Stimulated activated naive CD4-positive, alpha-beta T cell treated with Interleukin-2 at 50 U/mL for 16 hours (primary cell): ENCODE data around the gene AK1.
A peak's percentile ranks its signal among the peaks of the same experiment; 100 is the strongest.

ENCODE experiments used
- DNase-seq: peaks from one replicate; lab custom pipeline; 2025; lab: John Stamatoyannopoulos, UW

Gene AK1

DNA sequence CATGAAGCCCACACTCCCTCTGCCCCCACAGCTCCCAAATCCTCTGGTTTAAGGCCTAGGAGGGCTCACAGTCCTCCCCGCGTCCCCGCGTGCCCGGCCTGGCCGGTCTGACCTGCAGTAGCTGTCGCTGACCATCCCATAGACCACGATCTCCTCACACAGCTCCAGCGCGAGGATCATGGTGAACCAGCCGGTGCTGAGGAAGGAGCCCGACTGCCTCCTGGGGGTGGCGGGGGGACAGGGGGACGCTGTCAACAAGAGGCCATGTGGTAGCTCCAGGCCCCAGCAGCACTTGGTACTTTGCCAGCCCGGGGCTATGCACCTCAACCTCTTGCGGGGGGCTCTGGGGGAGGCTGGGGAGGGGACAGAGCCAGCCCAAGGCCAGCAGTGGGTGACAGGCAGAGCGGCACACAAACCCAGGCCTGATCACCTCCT lies 32.4 kb upstream of the AK1 start:
- DNase-seq: no peak

DNA sequence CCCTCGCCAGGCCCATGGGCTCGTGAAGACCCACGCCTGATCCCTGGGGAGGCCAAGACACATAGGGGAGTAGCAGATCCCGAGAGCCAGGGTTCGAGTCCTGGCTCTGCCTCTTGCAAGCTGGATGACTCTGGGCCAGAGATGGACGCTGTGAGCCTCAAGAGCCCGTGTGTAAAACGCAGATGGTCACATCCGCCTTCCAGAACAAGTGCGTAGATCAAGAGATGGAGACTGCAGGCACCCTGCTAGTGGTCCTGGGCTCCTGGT lies 31.1 kb upstream of the AK1 start:
- no peak for DNase-seq

DNA sequence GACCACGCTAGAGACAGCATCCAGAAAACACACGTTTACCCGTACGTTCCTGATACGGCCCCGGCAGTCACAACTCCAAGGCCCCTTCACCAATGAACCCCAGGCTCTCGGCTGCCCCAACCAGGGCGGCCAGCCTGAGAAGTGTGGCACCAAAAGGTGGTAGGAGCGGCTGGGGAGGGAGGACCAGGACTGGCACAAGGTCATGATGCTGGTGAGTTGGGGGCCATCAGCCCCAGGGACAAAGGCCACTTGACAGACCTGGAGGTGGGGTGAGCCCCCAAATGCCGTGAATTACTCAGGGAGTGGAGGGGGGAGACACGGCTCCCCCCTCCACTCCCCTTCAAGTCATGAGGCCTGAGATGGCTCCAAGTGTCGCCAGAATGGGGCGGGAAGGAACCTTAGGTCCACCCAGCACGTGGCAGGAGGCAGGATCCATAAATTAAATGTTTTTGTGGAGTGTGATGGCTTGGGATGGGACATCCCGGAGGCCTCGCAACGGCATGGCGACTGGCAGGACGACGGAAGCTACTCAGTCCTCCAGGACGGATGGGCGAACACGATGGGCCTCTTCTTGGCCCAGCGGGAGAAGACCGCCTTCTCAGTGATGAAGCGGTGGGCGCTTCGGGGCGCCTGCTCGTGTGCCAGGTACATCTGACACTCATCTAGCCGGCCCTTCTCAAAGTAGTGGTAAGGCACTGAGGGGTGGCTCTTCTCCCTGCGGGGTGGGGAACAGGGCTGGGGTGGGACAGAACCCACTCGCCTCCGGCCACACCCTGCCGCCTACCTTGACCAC lies 30.6 kb upstream of the AK1 start:
- no peak for DNase-seq

DNA sequence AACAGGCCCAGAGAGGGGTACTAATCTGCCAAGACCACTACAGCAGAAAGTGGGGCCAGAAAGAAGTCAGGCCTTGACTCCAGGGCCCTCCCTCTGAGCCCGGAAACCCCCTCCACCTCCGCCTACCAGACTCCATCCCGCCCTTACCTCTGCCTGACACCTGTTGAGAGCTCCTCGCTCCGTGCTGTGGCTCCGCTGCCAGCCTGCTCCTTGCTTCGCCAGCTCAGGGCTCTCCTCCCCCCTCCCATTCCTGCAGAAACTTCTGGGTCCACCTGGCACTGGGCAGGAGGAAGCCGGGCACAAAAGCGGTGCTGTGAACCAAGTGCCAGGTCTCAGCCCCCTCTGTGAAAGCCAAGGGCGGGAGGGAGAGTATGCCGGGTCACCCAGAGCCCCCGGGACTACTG lies 28.3 kb upstream of the AK1 start:
- peak; percentile 65 for DNase-seq

DNA sequence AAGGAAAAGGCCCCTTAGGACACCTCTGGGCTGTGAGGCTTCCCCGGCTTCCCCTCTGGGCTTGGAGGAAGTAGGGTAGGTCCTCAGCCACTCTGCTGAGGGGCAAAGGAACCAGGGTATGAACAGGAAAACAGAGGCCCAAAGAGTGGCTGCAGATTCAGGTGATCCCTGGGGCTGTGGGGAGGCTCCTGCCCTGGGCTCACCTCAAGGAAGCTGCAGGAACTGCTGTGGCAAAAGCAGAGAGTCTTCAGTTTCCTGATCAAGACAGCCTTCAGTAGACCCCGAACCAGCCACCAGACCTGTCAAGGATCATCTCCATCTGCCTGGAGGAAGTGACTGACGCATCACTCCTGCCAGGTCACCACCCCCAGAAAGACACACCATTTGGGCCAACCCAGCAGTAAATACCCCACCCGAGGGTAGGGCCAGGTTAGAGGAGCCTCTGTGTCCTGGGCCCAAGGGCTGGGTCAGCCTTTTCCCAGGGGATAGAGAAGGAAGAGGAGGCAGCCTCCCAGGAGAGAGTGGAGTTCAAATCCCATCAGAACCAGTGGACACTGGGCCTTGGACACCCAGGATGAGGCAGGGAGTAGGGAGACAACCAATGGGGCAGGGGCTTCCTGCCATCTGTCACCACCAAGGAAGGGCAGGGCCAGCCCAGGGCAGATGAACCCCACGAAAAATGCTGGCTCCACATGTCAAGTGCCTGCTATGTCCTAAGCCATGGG lies 27.7 kb upstream of the AK1 start:
- peak; percentile 51 for DNase-seq

DNA sequence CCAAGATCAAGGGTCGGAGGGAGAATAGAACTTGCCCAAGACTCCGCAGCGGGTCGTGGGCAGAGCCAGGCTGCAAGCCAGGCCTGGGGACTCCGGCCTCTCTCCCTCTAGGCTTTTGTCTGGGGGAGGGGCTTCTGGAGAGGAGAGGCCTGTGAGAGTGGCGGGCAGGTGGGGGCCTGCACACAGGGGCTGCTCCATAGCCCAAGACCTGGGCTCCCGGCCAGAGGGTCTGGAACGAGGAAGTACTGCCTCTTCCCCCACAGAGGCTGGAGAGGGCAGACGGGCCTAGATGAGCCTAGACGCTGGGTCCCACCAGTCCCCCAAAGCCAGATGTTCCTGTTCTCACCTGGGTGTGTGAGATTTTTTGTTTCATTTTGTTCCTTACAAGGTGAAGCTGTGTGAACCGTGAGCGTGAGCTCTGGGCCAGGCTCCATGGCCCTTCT lies 27.1 kb upstream of the AK1 start:
- no peak for DNase-seq

DNA sequence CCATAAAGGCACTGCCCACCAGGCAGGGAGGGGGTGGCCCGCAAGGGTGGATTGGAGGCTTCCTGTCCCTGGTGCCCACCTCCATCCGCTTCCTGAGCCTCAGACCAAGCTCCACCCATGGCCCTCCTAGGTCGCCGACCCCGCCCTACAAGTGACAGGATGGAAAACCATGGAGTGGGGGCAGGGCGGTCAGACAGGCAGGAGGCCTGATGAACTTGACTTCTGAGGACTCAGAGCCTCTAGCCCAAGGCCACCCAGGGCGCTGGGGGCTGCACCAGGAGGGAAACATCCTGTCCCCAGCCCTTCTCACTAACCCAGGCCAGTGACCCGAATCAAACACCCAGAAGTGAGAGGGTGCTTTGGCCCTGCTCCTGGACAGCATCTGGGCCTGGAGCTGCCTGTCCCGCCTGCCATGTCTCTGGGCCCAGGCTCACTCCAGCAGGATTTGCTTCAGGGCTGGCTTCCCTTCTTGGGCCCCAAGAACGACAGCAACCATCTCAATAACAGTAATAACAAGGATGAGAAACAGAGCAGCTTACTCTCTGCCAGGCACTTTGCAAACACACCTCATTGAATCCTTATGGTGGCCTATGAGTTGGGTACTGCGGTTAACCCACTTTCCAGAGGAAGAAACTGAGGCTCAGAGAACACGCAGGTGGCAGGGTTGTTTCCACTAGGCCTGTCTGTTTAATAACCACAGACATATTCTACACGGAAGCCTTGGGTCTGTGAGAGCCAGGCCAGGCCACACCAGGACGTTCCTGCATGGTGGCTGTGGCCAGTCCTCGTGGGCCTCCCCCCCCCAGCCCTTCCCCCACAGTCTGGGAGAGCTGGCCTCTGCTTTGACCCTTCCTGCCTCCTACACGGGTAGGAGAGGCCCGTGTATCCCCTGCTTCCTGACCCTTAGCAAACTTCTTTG lies 26.3 kb upstream of the AK1 start:
- DNase-seq: peak; percentile 62

DNA sequence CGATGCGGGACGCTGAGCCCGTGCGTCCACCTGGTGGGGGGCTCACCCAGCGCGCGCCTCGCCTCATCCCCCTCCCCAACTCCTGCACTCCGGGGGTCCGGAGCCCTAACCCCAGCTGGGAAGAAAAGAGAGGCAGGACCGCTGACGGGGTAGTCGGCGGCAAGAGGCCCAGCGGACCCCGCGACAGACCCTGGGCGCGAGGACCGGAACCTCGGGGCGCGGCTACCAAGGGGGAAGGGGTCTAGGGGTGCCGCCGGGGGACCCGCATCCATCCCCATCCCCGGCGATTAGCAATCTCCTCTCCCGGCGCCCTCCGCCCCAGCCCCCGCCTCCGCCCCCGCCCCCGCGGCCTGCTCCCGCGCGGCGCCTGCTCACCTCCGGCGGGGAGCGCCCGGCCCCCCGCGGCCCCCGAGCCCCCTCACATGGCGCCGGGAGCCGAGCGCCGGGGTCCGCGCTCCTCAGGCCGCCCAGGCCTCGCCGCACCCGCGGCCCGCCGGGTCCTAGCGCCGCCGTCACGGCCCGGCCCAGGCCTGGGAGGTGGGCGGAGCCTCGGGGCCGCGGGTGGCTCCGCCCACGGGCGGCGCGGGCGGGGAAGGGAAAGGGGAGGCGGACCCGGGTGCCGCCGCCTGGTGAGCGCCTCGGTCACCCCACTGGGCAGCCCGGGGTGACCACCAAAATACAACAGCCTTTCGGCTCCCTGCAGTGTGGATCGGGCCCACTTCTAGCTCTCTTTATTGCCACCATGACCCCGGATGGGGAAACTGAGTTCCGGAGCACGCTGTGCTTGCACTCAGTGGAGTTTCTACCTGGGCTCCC lies 21.9 kb upstream of the AK1 start, which contains the start of gene ST6GALNAC6:
Gene ST6GALNAC6, minus strand, starts transcription at position 476 of the 816 bp plus-strand sequence. CDS start 1,622 bp downstream, outside the sequence.
- peak; percentile 66 for DNase-seq

DNA sequence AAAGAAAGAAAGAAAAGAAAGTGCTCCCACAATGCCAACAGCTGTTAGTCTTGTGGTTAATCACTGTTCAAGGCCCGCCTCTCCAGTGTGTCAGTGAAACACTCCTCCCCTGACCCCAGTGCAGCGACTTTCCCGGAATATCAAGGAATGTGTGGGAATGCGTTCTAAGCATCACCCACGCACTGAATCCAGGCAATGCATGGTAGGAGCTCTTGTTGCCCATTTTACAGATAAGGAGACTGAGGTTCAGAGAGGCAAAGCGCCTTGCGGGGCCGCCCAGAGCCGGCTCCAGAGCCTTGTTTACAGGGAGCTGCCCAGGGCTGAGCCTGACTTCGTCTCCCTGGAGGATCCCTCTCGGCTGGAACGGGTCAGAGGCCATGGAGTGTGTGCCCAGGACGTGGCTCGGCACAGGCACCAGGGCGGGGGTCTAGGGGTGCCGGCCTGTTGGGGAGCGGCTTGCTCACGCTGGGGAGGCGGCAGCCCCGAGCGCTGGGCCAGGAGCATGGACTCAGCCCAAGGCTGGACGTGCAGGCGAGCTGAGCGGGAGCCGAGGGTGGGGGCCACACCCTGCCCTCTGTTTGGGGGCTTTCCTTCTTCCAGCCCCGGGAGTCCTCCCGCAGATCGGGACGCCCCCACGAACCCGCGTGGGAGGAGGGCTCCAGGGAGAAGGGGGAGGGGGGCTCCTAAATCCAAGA lies 21.1 kb upstream of the AK1 start:
- DNase-seq: no peak

DNA sequence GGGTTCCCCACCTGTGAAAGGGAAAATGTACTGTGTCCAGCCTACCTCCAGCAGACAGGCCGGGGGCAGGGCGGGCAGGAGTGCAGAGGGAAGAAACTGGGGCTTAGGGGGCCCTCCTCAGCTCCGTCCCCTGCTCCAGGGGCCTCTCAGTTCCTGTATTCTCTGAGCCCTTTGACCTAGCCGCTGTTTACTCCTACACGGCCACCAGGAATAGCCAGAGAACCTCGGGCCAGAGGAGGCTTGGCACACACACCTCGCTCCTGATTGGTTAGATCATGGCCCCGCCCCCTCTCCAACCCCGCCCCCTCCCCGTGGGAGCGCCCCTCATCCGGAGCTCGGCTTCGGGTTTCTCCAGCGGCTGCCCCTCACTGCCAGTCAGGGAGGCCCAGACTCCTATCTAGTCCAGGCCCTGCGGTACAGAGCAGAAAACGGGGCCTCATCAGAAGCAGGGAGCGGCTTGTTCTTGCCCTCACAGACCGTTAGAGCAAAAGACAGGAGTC lies 19.8 kb upstream of the AK1 start:
- DNase-seq: peak; percentile 18

DNA sequence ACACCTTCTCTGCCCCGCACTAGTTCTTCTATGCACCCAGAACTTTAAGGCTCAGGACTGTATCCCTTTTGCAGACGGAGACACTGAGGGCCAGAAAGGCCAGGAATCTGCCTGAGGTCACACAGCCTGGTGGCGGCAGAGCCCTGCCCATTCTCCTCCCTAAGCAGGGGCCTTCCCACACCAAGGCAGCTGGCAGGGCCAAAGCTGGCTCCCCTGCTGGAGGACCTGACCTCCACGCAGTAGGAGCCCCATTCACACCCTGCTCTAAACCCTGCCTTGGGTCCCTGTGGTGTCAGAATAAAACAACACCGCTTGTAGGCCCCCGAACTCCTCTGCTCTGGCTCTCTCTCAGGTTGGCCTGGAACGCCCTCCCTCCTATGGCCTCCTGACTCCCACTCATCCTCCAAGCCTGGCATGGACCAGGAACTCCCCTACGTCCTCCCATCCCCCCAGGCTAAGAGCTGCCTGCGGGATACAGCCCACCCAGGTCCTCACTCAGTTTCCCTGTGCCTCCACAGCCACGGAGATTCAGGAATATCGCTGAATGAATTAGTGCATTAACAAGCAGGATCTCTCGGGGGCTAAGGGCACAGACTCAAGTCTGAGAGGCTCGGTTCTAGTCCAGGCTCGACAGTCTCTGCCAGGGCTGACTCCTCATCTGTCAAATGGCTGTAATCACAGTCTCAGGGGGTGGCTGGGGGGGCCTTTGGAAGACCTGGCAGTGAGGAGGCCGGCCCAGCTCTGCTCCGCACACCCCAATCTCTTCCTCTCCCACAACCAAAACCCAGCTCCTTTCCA lies 19.1 kb upstream of the AK1 start:
- no peak for DNase-seq

DNA sequence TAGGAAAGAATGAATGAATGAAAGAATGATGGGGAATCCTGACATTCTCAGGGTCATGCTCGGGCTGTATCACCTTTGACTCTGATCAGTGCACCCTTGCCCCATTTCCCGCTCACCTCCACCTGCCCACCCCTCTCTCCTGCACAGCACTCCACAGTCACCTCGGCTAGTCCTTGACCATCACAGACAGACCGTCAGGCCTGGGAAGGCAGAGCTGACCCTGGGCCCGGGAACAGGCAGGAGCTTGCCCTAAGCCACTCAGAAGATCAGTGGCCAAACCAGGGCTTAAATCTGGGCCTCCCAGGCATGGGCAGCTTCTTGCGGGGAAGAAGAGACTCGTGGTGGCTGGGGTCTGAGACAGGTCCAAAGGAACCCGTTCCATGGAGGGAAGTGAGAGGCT lies 18.3 kb upstream of the AK1 start:
- no peak for DNase-seq

DNA sequence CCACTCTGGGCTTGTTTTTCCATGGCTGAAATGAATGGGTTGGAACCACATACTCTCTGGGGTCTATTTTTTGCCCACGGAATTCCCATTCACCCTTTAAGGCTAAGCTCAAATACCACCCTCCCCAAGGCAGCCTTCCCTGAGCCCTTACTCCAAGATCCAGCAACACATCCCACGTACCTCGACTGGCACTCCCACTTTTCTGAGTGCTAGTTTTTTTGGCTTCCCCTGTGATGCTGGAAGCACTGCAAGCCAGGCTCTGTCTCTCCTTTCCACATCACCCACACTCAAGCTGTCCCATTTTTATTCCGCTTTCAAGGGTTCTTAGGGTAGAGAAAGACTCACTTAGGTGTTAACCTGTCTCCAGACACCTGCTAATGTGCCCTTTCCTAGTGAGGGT lies 15.9 kb upstream of the AK1 start:
- DNase-seq: no peak

DNA sequence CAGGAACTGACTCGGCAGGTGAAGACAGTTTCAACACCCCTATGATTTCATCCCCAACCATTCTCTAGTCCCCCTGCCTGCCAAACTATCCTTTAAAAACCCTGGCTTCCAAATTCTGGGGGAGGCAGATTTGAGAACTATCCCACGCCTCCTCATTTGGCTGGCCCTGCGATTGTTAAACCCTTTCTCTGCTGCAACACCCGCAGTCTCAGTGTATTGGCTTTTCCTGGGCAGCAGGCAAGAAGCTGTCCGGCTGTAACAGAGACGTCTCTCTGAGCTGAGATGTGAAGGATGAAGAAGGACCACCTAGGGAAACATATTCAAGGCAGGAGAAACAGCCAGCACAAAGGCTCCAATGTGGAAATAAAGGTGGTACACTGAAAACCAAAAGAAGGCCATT lies 15.4 kb upstream of the AK1 start:
- no peak for DNase-seq

DNA sequence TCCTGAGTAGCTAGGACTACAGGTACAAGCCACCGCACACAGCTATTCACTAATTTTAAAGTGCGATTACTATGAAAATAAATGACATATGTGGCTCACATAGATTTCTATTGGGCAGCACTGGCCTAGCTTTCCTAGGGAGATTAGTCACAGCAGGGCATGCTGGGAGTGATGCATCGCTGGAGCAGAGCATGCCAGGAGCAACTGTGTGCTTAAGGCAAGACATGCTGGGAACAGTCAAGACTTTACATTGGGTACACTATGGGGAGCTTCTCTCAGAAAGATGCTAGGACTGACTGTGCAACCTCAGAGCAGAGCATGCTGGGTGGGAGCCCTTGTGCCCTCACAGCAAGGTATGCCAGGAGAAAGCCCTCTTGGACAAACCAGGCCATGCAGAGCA lies 12.6 kb upstream of the AK1 start:
- DNase-seq: no peak

DNA sequence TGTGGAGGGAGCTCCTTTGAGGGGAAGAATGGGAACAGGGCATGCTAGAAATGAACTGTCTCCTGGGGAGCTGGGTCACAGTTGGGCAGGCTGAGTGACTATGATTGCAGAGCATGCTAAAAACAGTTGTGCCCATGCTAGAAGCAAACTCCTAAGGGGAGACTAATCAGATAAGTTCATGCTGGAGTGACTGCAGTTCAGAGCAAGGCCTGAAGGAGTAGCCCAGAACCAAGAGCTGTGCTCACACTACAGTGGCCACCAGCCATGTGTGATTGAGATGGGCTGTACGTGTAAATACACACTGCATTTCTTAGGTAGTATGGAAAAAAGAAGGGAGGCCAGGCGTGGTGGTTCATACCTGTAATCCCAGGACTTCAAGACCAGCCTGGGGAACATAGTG lies 10.3 kb upstream of the AK1 start:
- DNase-seq: no peak

DNA sequence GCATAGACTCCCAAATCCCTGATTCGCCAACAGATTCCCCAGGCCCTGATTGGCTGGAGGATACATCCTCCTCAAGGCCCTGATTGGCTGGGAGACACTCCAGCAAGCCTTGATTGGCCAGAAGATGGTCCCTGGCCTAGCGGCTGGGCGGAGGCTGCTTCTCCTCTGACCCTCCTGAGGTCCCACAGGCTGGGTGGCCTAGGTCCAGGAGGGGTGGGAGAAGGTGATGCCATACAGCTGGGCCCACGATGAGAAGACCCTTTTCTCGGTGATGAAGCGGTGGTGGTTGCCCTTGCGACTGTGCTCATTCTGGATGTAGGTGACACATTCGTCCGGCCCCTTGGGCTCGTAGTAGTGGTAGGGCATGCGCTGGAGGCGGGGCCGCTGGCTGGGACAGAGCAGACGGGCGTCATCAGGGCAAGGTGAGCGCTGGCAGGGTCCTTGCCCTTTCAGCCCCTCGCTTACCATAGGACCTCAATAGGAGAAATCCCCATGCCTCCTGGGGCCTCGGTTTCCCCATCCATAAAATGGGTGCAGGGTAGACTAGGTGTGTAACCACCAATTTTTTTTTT lies 9.0 kb upstream of the AK1 start:
- no peak for DNase-seq

DNA sequence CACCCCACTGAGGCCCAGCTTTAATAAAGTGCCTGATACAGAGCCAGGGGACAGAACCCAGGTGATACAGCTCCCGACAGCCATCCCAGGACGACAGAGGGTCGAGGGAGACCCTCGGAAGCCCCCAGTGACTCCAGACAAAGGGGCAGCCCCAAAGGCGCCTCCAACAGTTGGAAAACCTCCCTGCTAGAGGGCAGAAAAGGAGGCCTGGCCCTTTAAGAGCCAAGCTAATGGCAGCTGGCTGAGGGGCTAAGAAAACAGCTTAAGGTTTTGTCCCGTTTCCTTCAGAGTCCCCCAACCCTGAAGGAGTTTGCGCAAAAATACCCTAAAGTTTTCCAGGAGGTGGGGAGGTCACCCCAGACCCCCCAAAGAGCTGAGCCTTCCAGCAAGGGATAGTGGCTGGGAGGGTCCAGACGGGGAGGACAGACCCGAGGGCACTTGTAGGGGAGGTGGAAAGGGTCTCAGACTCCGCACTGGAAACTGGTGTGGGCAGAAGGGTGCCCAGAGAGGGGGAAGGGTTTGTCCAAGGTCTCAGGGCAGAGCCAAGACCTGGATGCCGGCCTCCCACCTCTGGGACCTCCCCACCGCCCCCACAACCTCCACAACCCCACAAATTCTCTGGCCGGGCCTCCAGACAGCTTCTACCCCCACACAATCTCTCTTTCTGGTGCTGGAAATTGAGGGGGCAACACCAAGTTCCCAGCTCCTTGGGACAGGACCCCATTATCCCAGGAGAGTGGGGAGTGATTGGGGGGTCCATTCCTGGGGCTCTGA lies 8.2 kb upstream of the AK1 start:
- no peak for DNase-seq

DNA sequence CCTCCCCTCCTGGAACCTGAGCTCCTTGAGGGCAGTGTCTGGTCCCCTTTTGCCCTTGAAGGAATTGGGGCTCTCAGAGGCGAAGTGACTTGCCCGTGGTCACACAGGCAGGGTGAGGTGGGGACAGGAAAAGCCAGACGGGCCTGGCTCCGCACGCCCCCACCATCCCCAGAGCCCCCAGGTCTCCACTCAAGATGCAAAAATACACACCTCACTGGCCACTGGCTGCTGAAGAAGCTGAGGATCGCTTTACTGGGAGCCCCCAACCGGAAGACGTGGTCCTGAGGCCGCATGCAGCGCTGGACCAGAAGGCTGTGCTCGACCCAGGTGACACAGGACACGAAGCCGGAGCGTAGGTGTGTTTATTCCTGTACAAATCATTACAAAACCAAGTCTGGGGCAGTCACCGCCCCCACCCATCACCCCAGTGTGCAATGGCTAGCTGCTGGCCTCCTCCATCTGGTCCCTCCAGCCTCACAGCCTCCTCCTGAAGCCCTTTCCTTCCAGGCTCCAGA lies 7.6 kb upstream of the AK1 start:
- no peak for DNase-seq
